GM12865 (cell line): ENCODE results near the gene CPM.
A peak's percentile ranks its signal among the peaks of the same experiment; 100 is the strongest.
"Not testable (repeated sequence)": the region's sequence is repeated elsewhere in the genome, so short reads cannot be mapped to it uniquely, and the experiment has no call there.

Experiments
- DNase-seq: peaks from one replicate; pipeline ENCODE4 v3.0.0; 2010; ENCODE audit warnings: low read depth
- H3K4me3 ChIP-seq: 2 replicates; pipeline ENCODE4 v1.5.1; 2011; ENCODE audit warnings: mild to moderate bottlenecking, low read depth, low read length, control low read depth
- TF ChIP-seq, protein P1 (sequence below): IDR thresholded peaks from 2 replicates; pipeline ENCODE4 v1.5.1; 2011; ENCODE audit warnings: low read length, control low read depth, low read depth, inconsistent platforms; ENCODE audit not compliant: insufficient read depth; ENCODE audit errors: missing control alignments

CPM gene

DNA sequence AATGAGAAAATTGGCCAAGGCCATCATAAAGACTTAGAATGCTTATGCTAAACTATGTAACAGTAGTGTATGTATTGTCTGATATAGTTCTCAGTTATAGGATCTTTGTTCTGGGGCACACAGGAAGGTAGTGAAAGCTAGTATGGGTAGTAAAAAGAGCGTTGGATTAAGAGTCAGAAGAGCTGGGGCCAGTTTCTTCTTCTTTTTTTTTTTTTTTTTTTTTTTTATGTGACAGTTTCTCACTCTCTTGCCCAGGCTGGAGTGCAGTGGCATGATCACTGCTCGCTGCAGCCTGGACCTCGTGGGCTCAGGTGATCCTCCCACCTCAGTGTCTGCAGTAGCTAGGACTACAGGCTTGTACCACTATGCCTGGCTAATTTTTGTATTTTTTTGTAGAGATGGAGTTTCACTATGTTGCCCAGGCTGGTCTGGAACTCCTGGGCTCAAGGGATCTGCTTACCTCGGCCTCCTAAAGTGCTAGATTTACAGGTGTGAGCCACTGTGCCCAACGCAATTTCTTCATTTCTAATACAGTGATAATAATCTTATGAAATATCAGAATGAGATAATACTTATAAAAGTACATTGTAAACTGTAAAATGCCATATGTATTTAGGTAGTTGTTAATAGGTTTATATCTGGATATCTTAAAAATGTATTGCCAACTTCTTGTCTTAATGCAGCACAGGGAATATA lies 117.6 kb downstream of the CPM start:
- no peak overlapping the region for H3K4me3 ChIP-seq
- no peak for DNase-seq
- TF ChIP-seq, protein P1, sequence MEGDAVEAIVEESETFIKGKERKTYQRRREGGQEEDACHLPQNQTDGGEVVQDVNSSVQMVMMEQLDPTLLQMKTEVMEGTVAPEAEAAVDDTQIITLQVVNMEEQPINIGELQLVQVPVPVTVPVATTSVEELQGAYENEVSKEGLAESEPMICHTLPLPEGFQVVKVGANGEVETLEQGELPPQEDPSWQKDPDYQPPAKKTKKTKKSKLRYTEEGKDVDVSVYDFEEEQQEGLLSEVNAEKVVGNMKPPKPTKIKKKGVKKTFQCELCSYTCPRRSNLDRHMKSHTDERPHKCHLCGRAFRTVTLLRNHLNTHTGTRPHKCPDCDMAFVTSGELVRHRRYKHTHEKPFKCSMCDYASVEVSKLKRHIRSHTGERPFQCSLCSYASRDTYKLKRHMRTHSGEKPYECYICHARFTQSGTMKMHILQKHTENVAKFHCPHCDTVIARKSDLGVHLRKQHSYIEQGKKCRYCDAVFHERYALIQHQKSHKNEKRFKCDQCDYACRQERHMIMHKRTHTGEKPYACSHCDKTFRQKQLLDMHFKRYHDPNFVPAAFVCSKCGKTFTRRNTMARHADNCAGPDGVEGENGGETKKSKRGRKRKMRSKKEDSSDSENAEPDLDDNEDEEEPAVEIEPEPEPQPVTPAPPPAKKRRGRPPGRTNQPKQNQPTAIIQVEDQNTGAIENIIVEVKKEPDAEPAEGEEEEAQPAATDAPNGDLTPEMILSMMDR: no peak

DNA sequence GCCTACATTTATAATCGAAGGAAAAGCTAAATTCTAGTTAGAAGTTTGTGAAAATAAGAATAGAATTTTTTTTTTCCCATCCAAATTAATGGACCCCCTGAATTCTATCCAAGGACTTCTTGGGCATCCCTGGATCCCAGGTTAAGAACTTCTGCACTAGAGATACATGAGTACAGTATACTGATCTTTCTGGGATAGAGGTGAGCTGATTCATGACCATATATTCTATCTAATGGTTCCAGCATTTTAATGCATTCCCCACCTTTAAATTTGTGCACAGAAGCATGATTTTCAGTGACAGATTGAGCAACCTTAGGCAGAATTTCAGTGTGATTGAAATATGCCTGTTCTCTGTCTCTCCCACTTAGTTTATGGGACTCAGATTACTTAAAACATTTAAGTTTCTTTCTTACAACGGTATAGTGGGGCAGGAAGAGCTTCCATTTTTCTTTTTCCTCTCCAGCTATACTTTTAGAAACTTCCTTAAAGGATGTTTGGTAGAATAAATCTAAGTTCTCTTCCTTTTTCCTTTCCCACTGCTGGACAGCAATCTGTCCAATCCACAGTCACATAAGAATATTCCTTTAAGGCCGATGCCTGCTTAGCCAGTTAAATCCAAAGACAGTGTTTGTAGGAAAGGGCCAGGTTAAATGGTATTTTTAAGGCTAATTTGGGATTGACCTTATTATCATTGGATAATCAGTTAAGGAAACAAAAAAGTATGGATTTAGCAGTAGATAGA lies 118.3 kb downstream of the CPM start:
- DNase-seq: no peak
- no peak overlapping the region for H3K4me3 ChIP-seq
- TF ChIP-seq, protein P1: no peak

DNA sequence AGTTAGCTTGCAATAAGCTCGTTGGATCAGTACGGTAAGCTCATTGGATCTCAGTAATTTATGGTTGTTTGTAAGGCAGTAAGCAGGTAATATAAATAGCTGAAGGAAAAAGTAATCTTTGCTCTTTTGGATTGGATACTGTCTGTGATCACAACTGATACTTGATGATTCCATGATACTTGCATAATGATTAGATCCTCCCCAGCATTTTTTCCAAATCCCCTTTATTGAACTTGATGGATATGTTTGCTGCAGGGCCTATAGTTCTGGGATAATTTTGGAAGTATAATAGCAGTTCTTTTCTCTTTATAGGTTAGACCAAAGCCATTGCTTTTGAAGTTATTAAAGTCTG lies 119.8 kb downstream of the CPM start:
- no peak for DNase-seq
- peak overlapping the region; percentile 8; the same call in 1 of the 2 replicates for H3K4me3 ChIP-seq
- TF ChIP-seq, protein P1: no peak

DNA sequence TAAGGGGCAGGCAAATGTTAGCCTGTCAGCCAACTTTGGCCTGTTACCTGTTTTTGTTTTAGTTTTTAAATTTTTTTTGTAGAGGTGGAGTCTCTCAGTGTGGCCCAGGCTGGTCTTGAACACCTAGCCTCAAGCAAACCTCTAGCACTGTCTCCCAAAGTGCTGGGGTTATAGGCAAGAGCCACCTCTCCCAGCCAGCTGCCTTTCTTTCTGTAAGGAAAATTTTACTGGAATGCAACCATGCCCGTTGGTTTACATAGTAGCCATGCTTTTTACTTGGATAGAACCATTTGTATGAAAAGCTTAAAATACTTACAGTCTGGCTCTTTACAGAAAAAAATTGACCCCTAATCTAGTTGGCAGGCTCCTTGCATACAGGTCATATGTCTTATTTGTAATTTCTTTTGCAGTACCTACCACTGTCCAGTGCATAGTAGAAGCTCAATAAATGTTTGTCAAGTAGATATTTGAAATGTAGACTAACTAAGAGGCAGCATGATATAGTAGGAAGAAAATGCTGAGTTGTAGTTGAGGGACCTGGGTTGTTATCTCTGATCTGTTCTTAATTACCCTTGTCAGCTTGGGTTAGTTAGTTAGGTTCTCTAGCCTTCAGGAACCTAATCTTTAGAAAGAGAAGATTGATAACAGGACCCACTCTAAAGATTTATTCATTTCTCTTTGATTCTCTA lies 120.3 kb downstream of the CPM start:
- TF ChIP-seq, protein P1: no peak
- H3K4me3 ChIP-seq: peak overlapping the region; percentile 93

DNA sequence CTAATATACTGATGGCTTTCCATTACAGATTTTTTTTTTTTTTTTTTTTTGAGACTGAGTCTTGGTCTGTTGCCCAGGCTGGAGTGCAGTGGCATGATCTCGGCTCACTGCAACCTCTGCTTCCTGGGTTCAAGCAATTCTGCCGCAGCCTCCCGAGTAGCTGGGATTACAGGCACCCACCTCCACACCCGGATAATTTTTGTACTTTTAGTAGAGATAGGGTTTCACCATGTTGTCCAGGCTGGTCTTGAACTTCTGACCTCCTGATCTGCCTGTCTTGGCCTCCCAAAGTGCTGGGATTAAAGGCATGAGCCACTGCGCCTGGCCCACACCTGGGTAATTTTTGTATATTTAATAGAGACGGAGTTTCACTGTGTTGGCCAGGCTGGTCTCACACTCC lies 121.4 kb downstream of the CPM start:
- DNase-seq: not testable (repeated sequence)
- H3K4me3 ChIP-seq: peak overlapping the region; percentile 93

More for the DNA sequence above, 120.3 kb downstream of the CPM start:
- no peak for DNase-seq

DNA sequence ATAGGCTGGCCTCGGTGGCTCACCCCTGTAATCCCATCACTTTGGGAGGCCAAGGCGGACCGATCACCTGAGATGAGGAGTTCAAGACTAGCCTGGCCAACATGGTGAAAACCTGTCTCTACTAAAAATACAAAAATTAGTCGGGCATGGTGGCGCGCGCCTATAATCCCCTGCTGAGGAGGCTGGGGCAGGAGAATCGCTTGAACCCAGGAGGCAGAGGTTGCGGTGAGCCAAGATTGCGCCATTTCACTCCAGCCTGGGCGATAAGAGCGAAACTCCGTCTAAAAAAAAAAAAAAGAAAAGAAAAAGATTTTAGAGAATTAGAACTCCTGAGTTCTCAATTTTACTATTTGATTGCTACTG lies 123.0 kb downstream of the CPM start:
- not testable (repeated sequence) for DNase-seq
- H3K4me3 ChIP-seq: peak overlapping the region; percentile 93

DNA sequence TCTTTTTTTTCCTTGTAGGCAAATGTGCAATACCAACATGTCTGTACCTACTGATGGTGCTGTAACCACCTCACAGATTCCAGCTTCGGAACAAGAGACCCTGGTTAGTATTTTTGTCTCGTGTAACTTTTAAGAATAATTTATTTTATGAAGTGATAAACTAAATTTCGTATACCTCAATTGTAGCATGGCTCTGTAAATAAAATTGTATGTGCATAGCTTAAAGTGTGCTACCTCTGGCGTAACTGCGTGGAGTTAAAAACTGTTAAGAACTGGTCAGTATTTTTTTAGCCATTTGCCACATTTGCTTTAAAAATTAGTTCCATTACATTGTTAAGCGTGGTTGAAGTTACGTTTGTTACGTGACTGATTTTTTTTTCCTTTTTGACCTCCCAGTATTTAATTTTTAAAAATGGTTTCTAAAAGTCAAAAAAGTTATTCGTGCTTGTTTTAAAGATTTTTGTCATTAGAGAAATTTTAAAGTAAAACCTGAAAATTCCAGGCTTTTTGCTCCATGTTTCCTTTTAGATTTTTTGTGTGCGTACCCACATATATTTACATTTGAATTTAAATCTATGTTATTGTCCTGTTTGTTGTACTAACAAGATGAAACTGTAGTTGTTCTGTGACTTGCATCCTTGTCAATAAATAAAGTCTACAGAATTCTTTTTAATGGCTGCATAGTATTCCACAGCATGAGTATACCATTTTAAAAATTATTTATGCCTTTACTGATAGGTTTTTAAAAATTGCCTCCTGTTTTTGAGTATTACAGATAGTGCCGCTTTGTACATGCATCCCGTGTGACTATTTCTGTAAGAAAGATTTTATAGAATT lies 123.6 kb downstream of the CPM start:
- TF ChIP-seq, protein P1: no peak
- H3K4me3 ChIP-seq: peak overlapping the region; percentile 93
- no peak for DNase-seq
